Activated CD8-positive, alpha-beta T cell treated with anti-CD3 and anti-CD28 coated beads for 36 hours (primary cell): ENCODE measurements around the gene SERINC4. TPM values are rescaled to one million over a fixed set of nuclear protein-coding genes. Genes with fewer than 3 reads are reported as not detected.
A peak's percentile ranks its signal among the peaks of the same experiment; 100 is the strongest.

Experiments
- ATAC-seq: fragments of 200-7000 bp; cut with Tn5 transposase; one replicate; pipeline ENCODE4 v1.10.0; 2021; ENCODE audit warnings: mild to moderate bottlenecking, moderate library complexity
- CTCF ChIA-PET: fragments of 350-600 bp; sonication (Branson Sonifier 250); formaldehyde crosslinking; loops from one replicate; lab custom pipeline; 2021; ENCODE audit warnings: antibody characterized with exemption; lab: Charles Lee
- POLR2A ChIA-PET: fragments of 350-600 bp; sonication (Branson Sonifier 250); formaldehyde crosslinking; loops from one replicate; lab custom pipeline; 2021; ENCODE audit warnings: antibody characterized with exemption; lab: Charles Lee
- DNase-seq: peaks from one replicate; pipeline ENCODE4 v3.0.0-alpha.2; 2020
- H3K27ac Mint-ChIP-seq: one replicate; pipeline ENCODE4 v1.8.0; 2021; ENCODE audit warnings: mild to moderate bottlenecking, mixed read lengths
- H3K27me3 Mint-ChIP-seq: one replicate; pipeline ENCODE4 v1.8.0; 2021; ENCODE audit warnings: mixed read lengths
- H3K36me3 Mint-ChIP-seq: one replicate; pipeline ENCODE4 v1.8.0; 2021; ENCODE audit warnings: low read depth, mixed read lengths
- H3K4me1 Mint-ChIP-seq: one replicate; pipeline ENCODE4 v1.8.0; 2021; ENCODE audit warnings: low read depth, mixed read lengths
- H3K4me3 Mint-ChIP-seq: one replicate; pipeline ENCODE4 v1.8.0; 2021; ENCODE audit warnings: mild to moderate bottlenecking, moderate library complexity, mixed read lengths
- H3K9me3 Mint-ChIP-seq: one replicate; pipeline ENCODE4 v1.8.0; 2021; ENCODE audit warnings: mixed read lengths
- intact Hi-C: fragments of 100-400 bp; cut with micrococcal nuclease; formaldehyde crosslinking; loops from one replicate; pipeline ENCODE4 v1.10.0; 2022
- total RNA-seq, 2 experiments: library from RNA; stranded (reverse); gene quantifications; one replicate each; pipeline ENCODE4 v1.2.3, GENCODE V29; 2021
- TF ChIP-seq, protein P1 (sequence below): fragments of 200-600 bp; IDR thresholded peaks from one replicate; pipeline ENCODE4 v1.8.0; 2022; ENCODE audit warnings: antibody characterized with exemption, mild to moderate bottlenecking

SERINC4 gene
- total RNA-seq, 2 experiments from 2014 or later: 0.09 TPM; not detected in 1

DNA sequence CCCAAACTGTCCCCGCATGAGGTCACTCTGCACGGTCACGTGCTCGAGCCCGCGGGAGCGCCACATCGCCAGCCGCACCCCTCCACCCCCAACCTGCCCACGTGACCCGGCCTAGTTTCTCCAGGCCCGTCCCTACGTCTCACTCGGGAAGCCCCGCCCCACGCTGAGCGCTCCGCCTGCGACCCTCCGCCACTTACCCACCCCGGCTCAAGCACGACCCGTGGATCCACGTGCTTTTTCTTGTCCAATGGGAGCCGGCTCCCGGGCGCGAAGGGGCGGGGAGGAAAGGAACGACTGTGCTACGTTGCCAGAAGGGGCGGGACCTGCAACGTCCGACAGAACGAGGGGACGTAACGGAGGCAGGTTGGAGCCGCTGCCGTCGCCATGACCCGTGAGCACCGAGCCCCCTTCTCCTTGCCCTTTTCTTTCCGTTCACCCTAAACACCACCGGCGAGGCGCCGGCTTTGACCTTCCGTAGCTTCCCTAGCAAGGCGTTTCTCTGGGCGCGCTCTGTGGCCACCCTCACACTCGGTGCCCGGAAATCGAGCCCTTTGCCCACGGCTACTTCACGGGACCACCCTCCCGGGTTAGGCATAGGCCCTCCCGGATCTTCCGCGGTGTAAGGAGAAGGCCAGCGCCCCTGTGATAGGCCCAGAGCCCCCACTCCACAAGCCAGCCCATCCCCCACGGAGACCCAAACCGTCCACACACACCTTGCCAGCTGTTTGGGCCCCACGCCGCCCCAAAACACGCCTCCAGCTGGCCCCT lies 7.8 kb downstream of the SERINC4 start, which contains the start of gene SERF2:
SERF2 (plus strand) TSS at position 328 of the 768 bp plus-strand sequence; CDS start at position 385, 57 bp downstream.
- Mint-ChIP-seq H3K4me1 (peaks cover 43% of the 10 kb centered on the region), H3K9me3 (no peaks in the 10 kb centered on the region), H3K27me3 (no peaks in the 10 kb centered on the region), H3K36me3 (peaks cover 45% of the 10 kb centered on the region), H3K27ac (peak within 1 kb of the TSS; percentile 98), H3K4me3 (peak within 1 kb of the TSS; percentile 98)
- ATAC-seq: peak; percentile 97
- CTCF ChIA-PET: interaction anchor here (1.0 to 3.1 kb wide), 3 partner anchors 15 to 33 kb away, joined by 3 to 17 read pairs (median 3); partner anchors contain the start of genes ELL3 and MFAP1
- POLR2A ChIA-PET: interaction anchor here (0.9 to 2.8 kb wide), 10 partner anchors 9 to 45 kb away, joined by 3 to 30 read pairs (median 12); partner anchors contain the start of genes ELL3, HYPK, MFAP1 and SERINC4
- TF ChIP-seq, protein P1, sequence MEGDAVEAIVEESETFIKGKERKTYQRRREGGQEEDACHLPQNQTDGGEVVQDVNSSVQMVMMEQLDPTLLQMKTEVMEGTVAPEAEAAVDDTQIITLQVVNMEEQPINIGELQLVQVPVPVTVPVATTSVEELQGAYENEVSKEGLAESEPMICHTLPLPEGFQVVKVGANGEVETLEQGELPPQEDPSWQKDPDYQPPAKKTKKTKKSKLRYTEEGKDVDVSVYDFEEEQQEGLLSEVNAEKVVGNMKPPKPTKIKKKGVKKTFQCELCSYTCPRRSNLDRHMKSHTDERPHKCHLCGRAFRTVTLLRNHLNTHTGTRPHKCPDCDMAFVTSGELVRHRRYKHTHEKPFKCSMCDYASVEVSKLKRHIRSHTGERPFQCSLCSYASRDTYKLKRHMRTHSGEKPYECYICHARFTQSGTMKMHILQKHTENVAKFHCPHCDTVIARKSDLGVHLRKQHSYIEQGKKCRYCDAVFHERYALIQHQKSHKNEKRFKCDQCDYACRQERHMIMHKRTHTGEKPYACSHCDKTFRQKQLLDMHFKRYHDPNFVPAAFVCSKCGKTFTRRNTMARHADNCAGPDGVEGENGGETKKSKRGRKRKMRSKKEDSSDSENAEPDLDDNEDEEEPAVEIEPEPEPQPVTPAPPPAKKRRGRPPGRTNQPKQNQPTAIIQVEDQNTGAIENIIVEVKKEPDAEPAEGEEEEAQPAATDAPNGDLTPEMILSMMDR: no peak
- peak; percentile 100 for DNase-seq
- intact Hi-C loops: no loop called here

DNA sequence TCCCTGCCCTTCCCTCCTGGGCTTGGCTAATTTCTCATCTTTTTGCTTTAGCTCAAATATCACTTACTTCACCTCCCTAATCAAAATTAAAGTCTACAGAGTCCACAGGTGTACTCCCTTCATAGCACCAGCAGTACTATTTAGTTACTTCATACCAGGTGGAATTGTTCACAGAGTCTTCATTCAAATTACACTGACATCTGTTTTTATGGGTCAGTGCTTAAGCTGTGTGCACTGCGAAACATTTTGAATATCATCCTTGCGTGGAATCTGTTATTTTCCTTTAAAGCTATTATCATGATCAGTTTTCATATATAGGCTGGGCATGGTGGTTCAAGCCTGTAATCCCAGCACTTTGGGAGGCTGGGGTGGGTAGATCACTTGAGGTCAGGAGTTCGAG lies 10.6 kb downstream of the SERINC4 start:
- peaks cover 21% of the 10 kb centered on the region for H3K4me1 Mint-ChIP-seq
- no peaks in the 10 kb centered on the region for H3K27me3 Mint-ChIP-seq
- intact Hi-C loops: no loop called here
- peaks cover 20% of the 10 kb centered on the region for H3K36me3 Mint-ChIP-seq
- no peak overlapping the region for H3K27ac Mint-ChIP-seq
- POLR2A ChIA-PET: interaction anchor here (1.2 to 2.3 kb wide), 2 partner anchors 12 to 36 kb away, joined by 5 to 9 read pairs; partner anchors contain the start of gene ELL3
- H3K9me3 Mint-ChIP-seq: no peaks in the 10 kb centered on the region
- CTCF ChIA-PET: interaction anchor here (0.7 to 3.1 kb wide), 3 partner anchors 9 to 38 kb away, joined by 3 to 16 read pairs (median 7); partner anchors contain the start of gene ELL3
- DNase-seq (no peak), ATAC-seq (no peak)
- no peak overlapping the region for H3K4me3 Mint-ChIP-seq
- TF ChIP-seq, protein P1: no peak

DNA sequence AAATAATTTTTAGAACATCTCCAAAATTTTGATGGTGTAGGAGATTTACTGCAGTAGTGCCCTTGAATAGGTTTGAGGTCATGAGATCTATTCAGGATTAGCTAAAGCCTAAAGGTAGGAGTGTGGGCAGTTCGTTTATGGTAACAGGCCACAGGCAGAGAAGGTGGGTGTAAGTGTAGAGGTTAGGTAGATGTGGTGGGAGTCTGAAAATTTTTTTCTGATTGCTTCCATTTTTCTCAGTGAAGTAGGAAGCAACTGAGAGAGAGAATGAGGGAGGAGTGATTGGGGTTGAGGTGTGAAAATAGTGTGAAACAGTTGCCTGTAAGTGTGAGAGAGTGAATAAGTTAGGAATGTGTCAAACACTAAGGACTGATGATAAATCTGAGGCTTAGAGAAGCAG lies 21.0 kb downstream of the SERINC4 start:
- ATAC-seq (no peak), DNase-seq (no peak)
- no peak overlapping the region for H3K4me3 Mint-ChIP-seq
- TF ChIP-seq, protein P1: no peak
- peaks cover 29% of the 10 kb centered on the region for H3K4me1 Mint-ChIP-seq
- H3K9me3 Mint-ChIP-seq: no peaks in the 10 kb centered on the region
- peak overlapping the region; percentile 18 for H3K27ac Mint-ChIP-seq
- intact Hi-C loops: no loop called here
- POLR2A ChIA-PET: interaction anchor here (2.9 to 3.4 kb wide), 2 partner anchors 13 to 45 kb away, joined by 15 to 30 read pairs; partner anchors contain the start of genes MFAP1 and SERF2
- peaks cover 12% of the 10 kb centered on the region for H3K36me3 Mint-ChIP-seq
- CTCF ChIA-PET: interaction anchor here (2.9 to 3.0 kb wide), 2 partner anchors 10 to 22 kb away, joined by 10 to 15 read pairs; partner anchors contain the start of genes HYPK and SERINC4
- no peaks in the 10 kb centered on the region for H3K27me3 Mint-ChIP-seq

DNA sequence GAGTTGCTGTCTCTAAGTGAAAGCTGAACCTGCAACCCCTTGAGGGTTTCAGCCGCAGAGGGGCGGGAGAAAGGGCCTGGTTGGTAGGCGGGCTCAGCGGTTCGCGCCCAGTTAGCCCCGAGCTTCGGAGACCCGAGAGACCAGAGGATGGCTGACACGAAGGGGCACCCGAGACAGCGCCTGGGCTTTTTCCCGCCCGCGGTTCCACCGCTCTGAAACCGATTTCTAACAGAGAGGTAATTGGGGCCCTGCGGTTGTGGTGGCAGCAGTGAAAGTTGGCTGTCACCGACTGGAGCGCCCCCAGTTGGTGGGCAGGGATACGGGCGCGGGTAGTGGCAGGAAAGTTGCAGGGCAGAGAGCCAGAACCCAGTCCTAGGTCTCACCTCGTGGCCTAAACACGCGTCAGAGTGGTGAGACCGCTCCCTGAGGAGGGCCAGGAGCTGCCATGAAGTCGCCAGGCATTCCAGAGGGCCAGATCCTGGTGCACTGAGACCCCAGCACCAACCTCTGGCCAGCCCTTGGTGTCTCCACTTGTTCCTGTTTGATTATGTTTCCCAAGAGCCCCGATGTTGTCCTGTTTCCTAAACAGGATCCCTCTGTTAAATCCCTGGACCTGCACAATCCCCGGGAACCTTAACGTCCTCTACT lies 22.6 kb downstream of the SERINC4 start:
- ChIA-PET CTCF (interaction anchor here (0.6 to 3.0 kb wide), 21 partner anchors 9 to 288 kb away, joined by 3 to 17 read pairs (median 4); partner anchors contain the start of genes HYPK, MFAP1, PDIA3 and SERF2), POLR2A (interaction anchor here (0.9 to 3.5 kb wide), 14 partner anchors 9 to 50 kb away, joined by 3 to 30 read pairs (median 8); partner anchors contain the start of genes HYPK, MFAP1, PDIA3 and SERF2)
- no peaks in the 10 kb centered on the region for H3K27me3 Mint-ChIP-seq
- H3K36me3 Mint-ChIP-seq: peaks cover 24% of the 10 kb centered on the region
- no peaks in the 10 kb centered on the region for H3K9me3 Mint-ChIP-seq
- peak overlapping the region; percentile 80 for H3K4me3 Mint-ChIP-seq
- intact Hi-C loops: no loop called here
- DNase-seq (peak; percentile 96), ATAC-seq (peak; percentile 86)
- peak overlapping the region; percentile 95 for H3K27ac Mint-ChIP-seq
- TF ChIP-seq, protein P1: peak; percentile 70
- H3K4me1 Mint-ChIP-seq: peaks cover 29% of the 10 kb centered on the region
